ENCODE measurements around the gene KIAA1671. TPM values are rescaled to one million over a fixed set of nuclear protein-coding genes. Genes with fewer than 3 reads are reported as not detected.

Gene KIAA1671
- polyA plus RNA-seq, 1 of the 3 experiments (the other 2 are of a cell fraction) = 7.4 TPM

GRCh38 chr22:25146906-25147641, 194.6 kb downstream of the KIAA1671 start (continued):
- TF ChIP-seq EP300 (IDR thresholded peaks at IDR 0.05; ENCODE audit: borderline replicate concordance in 1 of 2, low read depth in 1 of 2, low read length in 1 of 2) = no peak
- TF ChIP-seq FOSL2 (IDR thresholded peaks at IDR 0.05; ENCODE audit: borderline replicate concordance, low read depth) = no peak
- no peak for TF ChIP-seq MAX (IDR thresholded peaks at IDR 0.05; ENCODE audit: low read depth)
- no peak for TF ChIP-seq RFX5 (IDR thresholded peaks at IDR 0.05; ENCODE audit: low read length)
- no peak for TF ChIP-seq RCOR1 (IDR thresholded peaks at IDR 0.05; ENCODE audit: low read length)
- TF ChIP-seq RXRA (IDR thresholded peaks at IDR 0.05; ENCODE audit: borderline replicate concordance, low read depth) = no peak
- no peak for TF ChIP-seq TCF12 (IDR thresholded peaks at IDR 0.05)
- no peak for TF ChIP-seq EZH2phosphoT487 (IDR thresholded peaks at IDR 0.05; ENCODE audit: borderline replicate concordance, low read depth)
- no peak for TF ChIP-seq ZBTB33 (IDR thresholded peaks at IDR 0.05; ENCODE audit: borderline replicate concordance, low read depth)
- no peak for TF ChIP-seq USF2 (IDR thresholded peaks at IDR 0.05; ENCODE audit: borderline replicate concordance, low read depth, low read length)
- TF ChIP-seq NFIC (IDR thresholded peaks at IDR 0.05; ENCODE audit: borderline replicate concordance) = no peak
- TF ChIP-seq IRF3 (IDR thresholded peaks at IDR 0.05; ENCODE audit: low read depth, low read length) = no peak

GRCh38 chr22:25147642-25147928, 195.1 kb downstream of the KIAA1671 start:
- Histone ChIP-seq H3K9ac (no peak overlapping the region), H3K9me3 (no peaks in the 10 kb centered on the region), H3K4me2 (no peak overlapping the region), H3K4me1 (ENCODE audit: control insufficient read depth in 1 of 2, insufficient read depth in 2 of 2, low read depth in 1 of 2, low read length in 1 of 2) (peaks cover 0 to 7% of the 10 kb centered on the region in 2 experiments; a peak in 1 of 4 replicates), H3K36me3 (replicated peaks in 1 of 2; ENCODE audit: control insufficient read depth in 1 of 2, insufficient read depth in 2 of 2, low read length in 1 of 2) (no peaks in the 10 kb centered on the region), H3K79me2 (ENCODE audit: insufficient read depth) (no peaks in the 10 kb centered on the region), H2AFZ (ENCODE audit: low read depth) (no peak overlapping the region), H3K27ac (ENCODE audit: low read depth in 2 of 2, low read length in 1 of 2) (no peak overlapping the region), H3K27me3 (ENCODE audit: insufficient read depth) (no peaks in the 10 kb centered on the region), H3K9me2 (no peaks in the 10 kb centered on the region), H3F3A (replicated peaks; ENCODE audit: insufficient read depth) (no peaks in the 10 kb centered on the region), H3K4me3 (ENCODE audit: low read depth in 2 of 2, low read length in 1 of 2) (no peak overlapping the region), H4K20me1 (ENCODE audit: insufficient read depth) (peaks cover 9% of the 10 kb centered on the region; the same call in 1 of the 2 replicates)
- 80% methylated on average over 2 of the region's 2 CpGs for WGBS (ENCODE audit: low lambda C conversion rate)
- ChIA-PET POLR2A (no interaction called here), CTCF (interaction anchor here (0.9 kb wide), 1 partner anchor 37 kb away, joined by 3 read pairs; no protein-coding TSS in a partner anchor)
- DNase-seq = no peak
- TF ChIP-seq GATA2 (CRISPR knock-in tag; IDR thresholded peaks at IDR 0.05) (no peak), USF1 (IDR thresholded peaks at IDR 0.05; ENCODE audit: borderline replicate concordance, low read depth) (no peak), ELF1 (IDR thresholded peaks at IDR 0.05) (no peak), CHD2 (IDR thresholded peaks at IDR 0.05; ENCODE audit: low read length, partially characterized antibody) (no peak), FOSL2 (IDR thresholded peaks at IDR 0.05; ENCODE audit: borderline replicate concordance, low read depth) (no peak), EZH2phosphoT487 (IDR thresholded peaks at IDR 0.05; ENCODE audit: borderline replicate concordance, low read depth) (no peak), PBX3 (IDR thresholded peaks at IDR 0.05) (no peak), TAF1 (IDR thresholded peaks at IDR 0.05; ENCODE audit: borderline replicate concordance, low read depth, low read length) (no peak), SMC3 (IDR thresholded peaks at IDR 0.05; ENCODE audit: low read depth, low read length) (no peak), ZBTB33 (IDR thresholded peaks at IDR 0.05; ENCODE audit: borderline replicate concordance, low read depth) (no peak), FOXM1 (IDR thresholded peaks at IDR 0.05; ENCODE audit: low read depth) (no peak), TEAD4 (IDR thresholded peaks at IDR 0.05; ENCODE audit: borderline replicate concordance, insufficient read depth) (no peak), EP300 (IDR thresholded peaks at IDR 0.05; ENCODE audit: borderline replicate concordance in 1 of 2, low read depth in 1 of 2, low read length in 1 of 2) (no peak), RAD21 (IDR thresholded peaks at IDR 0.05; ENCODE audit: low read length) (no peak), POLR2AphosphoS5 (IDR thresholded peaks at IDR 0.05; ENCODE audit: low read depth, low read length) (no peak)
